DND-41 (cell line): ENCODE measurements around the gene RITA1.

Experiments used
- CTCF ChIP-seq: IDR thresholded peaks from 2 replicates; pipeline ENCODE4 v1.5.1; 2012; ENCODE audit warnings: borderline replicate concordance, low read length, moderate library complexity, mild to moderate bottlenecking; ENCODE audit not compliant: poor library complexity, severe bottlenecking; ENCODE audit errors: extremely low read depth
- EZH2 ChIP-seq: IDR thresholded peaks from 3 replicates; pipeline ENCODE4 v1.6.1; 2012; ENCODE audit warnings: borderline replicate concordance, low read depth, mild to moderate bottlenecking, moderate library complexity, low read length, inconsistent platforms; ENCODE audit not compliant: severe bottlenecking

GRCh38 chr12:113240395-113240794 is 54.9 kb downstream of the RITA1 start:
- TF ChIP-seq CTCF (no peak), EZH2 (no peak)
